Measurements from ENCODE around the gene TRAPPC5. TPM values are rescaled to one million over a fixed set of nuclear protein-coding genes. Genes with fewer than 3 reads are reported as not detected.

Gene TRAPPC5
- total and polyA plus RNA-seq, 10 of the 15 experiments (the other 5 are each of a cell fraction or from before 2014, with no cell fraction given): 4.2 to 210 (median 89.1) TPM

- TF ChIP-seq CBFB (IDR thresholded peaks at IDR 0.05; ENCODE audit: low read depth): no peak
- TF ChIP-seq SPI1 (IDR thresholded peaks at IDR 0.05; ENCODE audit: borderline replicate concordance, insufficient read depth, low read depth, low read length): peak; percentile 44; the same call in 1 of the 2 replicates
- no peak overlapping the region for H3K4me3 ChIP-seq
- peaks cover 17% of the 10 kb centered on the region for H3K4me1 ChIP-seq (ENCODE audit: control insufficient read depth, insufficient read depth, low read length)
- H4K20me1 ChIP-seq (ENCODE audit: control insufficient read depth, insufficient read depth): no peaks in the 10 kb centered on the region
- 46% methylated on average over 8 of the region's 8 CpGs for WGBS (ENCODE audit: insufficient coverage, insufficient replicate concordance, low lambda C conversion rate, missing lambda C conversion rate)
- no peak overlapping the region for H3K27ac ChIP-seq (ENCODE audit: control insufficient read depth, insufficient read depth)
- RAD21 ChIA-PET (ENCODE audit: unreplicated experiment): interaction anchor here (0.8 kb wide), 1 partner anchor 17 kb away, joined by 4 read pairs; no protein-coding TSS in a partner anchor
- no peaks in the 10 kb centered on the region for H3K27me3 ChIP-seq (replicated peaks in 1 of 2; ENCODE audit: control insufficient read depth in 2 of 2, insufficient read depth in 2 of 2, low read length in 1 of 2)
- CTCF ChIA-PET: no interaction called here
- H2AFZ ChIP-seq (ENCODE audit: control insufficient read depth, low read depth, low read length): no peak overlapping the region
- no peaks in the 10 kb centered on the region for H3K79me2 ChIP-seq (ENCODE audit: control insufficient read depth, insufficient read depth, low read length)
- H3K36me3 ChIP-seq (ENCODE audit: control insufficient read depth in 2 of 2, insufficient read depth in 2 of 2, low read length in 1 of 2): no peaks in the 10 kb centered on the region
- FAIRE-seq (no peak), DNase-seq (ENCODE audit: low read depth, low spot score) (no peak), ATAC-seq (no peak)
- in situ Hi-C loops (cut with MboI): no loop called here
- SMC1A ChIA-PET (ENCODE audit: uncharacterized antibody, unreplicated experiment): no interaction called here
- no peak overlapping the region for H3K9ac ChIP-seq (ENCODE audit: control insufficient read depth, insufficient read depth, low read length)
- no peak overlapping the region for H3K4me2 ChIP-seq (ENCODE audit: control insufficient read depth, insufficient read depth)
- intact Hi-C loops (cut with micrococcal nuclease; ENCODE audit: unreplicated experiment): no loop called here
- H3K9me3 ChIP-seq (replicated peaks; ENCODE audit: control insufficient read depth, insufficient read depth, low read length): no peaks in the 10 kb centered on the region
- BruUV-seq (replicated peaks): no TSS peak
- POLR2A ChIA-PET: interaction anchor here (1.6 kb wide), 1 partner anchor 24 kb away, joined by 6 read pairs; no protein-coding TSS in a partner anchor
Observed at GRCh38 chr19:7661744-7662538, 18.7 kb upstream of the TRAPPC5 start.

- Histone ChIP-seq H3K79me2 (ENCODE audit: control insufficient read depth, insufficient read depth, low read length) (no peaks in the 10 kb centered on the region), H3K27me3 (replicated peaks in 1 of 2; ENCODE audit: control insufficient read depth in 2 of 2, insufficient read depth in 2 of 2, low read length in 1 of 2) (no peaks in the 10 kb centered on the region), H3K9me3 (replicated peaks; ENCODE audit: control insufficient read depth, insufficient read depth, low read length) (no peaks in the 10 kb centered on the region), H3K4me1 (ENCODE audit: control insufficient read depth, insufficient read depth, low read length) (peaks cover 10% of the 10 kb centered on the region), H3K27ac (ENCODE audit: control insufficient read depth, insufficient read depth) (no peak overlapping the region), H2AFZ (ENCODE audit: control insufficient read depth, low read depth, low read length) (no peak overlapping the region), H3K4me2 (ENCODE audit: control insufficient read depth, insufficient read depth) (no peak overlapping the region), H4K20me1 (ENCODE audit: control insufficient read depth, insufficient read depth) (no peaks in the 10 kb centered on the region), H3K9ac (ENCODE audit: control insufficient read depth, insufficient read depth, low read length) (no peak overlapping the region), H3K4me3 (no peak overlapping the region), H3K36me3 (ENCODE audit: control insufficient read depth in 2 of 2, insufficient read depth in 2 of 2, low read length in 1 of 2) (no peaks in the 10 kb centered on the region)
- FAIRE-seq: no peak
- intact Hi-C loops (cut with micrococcal nuclease; ENCODE audit: unreplicated experiment): no loop called here
- ATAC-seq: no peak
- ChIA-PET RAD21 (ENCODE audit: unreplicated experiment) (no interaction called here), CTCF (no interaction called here), SMC1A (ENCODE audit: uncharacterized antibody, unreplicated experiment) (interaction anchor here (0.6 kb wide), 1 partner anchor 574 kb away, joined by 3 read pairs; no protein-coding TSS in a partner anchor), POLR2A (interaction anchor here (0.6 kb wide), 1 partner anchor 872 kb away, joined by 3 read pairs; no protein-coding TSS in a partner anchor)
- no TSS peak for BruUV-seq (replicated peaks)
- DNase-seq (ENCODE audit: low read depth, low spot score): no peak
- WGBS (ENCODE audit: insufficient coverage, insufficient replicate concordance, low lambda C conversion rate, missing lambda C conversion rate): 69% methylated on average over 14 of the region's 14 CpGs
- in situ Hi-C loops (cut with MboI): no loop called here
- TF ChIP-seq POLR2AphosphoS5 (IDR thresholded peaks at IDR 0.05; ENCODE audit: low read length) (no peak), CHD2 (IDR thresholded peaks at IDR 0.05; ENCODE audit: borderline replicate concordance, low read depth, low read length) (no peak), STAT3 (IDR thresholded peaks at IDR 0.05; ENCODE audit: low read depth, low read length) (no peak), IKZF1 (conservative IDR thresholded peaks at IDR 0.05) (no peak), RAD51 (IDR thresholded peaks at IDR 0.05) (no peak), MYC (IDR thresholded peaks at IDR 0.05; ENCODE audit: insufficient read depth, insufficient read length, insufficient replicate concordance, low read length, severe bottlenecking) (no peak)
Observed at GRCh38 chr19:7662657-7663056, 18.0 kb upstream of the TRAPPC5 start.

Measured in GM12878 (cell line).